Choroid plexus epithelial cell (primary cell): ENCODE data around the gene RPS10.
A peak's percentile ranks its signal among the peaks of the same experiment; 100 is the strongest.

ENCODE experiments used
- DNase-seq: peaks from one replicate; pipeline ENCODE4 v3.0.0-alpha.2; 2010; ENCODE audit warnings: low read depth
- H3K4me3 ChIP-seq: 2 replicates; pipeline ENCODE4 v1.5.1; 2011; ENCODE audit warnings: low read depth, mild to moderate bottlenecking, control low read depth, low read length, moderate library complexity
- TF ChIP-seq, protein P1 (sequence below): conservative IDR thresholded peaks from 2 replicates; pipeline ENCODE4 v1.5.1; 2011; ENCODE audit warnings: low read depth, mild to moderate bottlenecking, control low read depth, inconsistent platforms, low read length, moderate library complexity

RPS10 gene

DNA sequence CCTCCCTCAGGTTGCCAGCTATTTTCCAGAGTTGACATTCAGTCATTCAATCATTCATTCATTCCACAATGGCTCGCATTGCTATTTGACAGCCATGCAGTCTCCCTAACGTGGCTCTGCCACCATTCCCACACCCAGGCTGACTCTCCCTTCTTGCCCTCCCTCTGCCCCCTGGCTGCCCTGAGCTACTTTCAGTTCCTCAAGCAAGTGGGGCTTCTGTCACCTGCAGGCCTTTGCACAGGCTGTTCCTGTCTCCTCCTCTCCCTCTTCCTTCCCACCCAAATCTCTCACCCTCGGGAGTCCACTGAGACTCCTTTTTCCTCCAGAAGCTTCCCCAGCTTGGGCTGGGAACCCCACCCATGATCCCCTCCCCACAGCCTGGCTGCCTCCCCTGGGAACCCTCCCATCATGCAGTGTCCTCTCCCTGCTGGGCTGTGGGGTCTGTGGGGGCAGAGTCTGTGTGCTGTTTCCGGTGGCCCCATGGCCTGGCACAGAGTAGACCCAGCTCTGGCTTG, 42.6 kb upstream of the RPS10 start:
- TF ChIP-seq, protein P1, sequence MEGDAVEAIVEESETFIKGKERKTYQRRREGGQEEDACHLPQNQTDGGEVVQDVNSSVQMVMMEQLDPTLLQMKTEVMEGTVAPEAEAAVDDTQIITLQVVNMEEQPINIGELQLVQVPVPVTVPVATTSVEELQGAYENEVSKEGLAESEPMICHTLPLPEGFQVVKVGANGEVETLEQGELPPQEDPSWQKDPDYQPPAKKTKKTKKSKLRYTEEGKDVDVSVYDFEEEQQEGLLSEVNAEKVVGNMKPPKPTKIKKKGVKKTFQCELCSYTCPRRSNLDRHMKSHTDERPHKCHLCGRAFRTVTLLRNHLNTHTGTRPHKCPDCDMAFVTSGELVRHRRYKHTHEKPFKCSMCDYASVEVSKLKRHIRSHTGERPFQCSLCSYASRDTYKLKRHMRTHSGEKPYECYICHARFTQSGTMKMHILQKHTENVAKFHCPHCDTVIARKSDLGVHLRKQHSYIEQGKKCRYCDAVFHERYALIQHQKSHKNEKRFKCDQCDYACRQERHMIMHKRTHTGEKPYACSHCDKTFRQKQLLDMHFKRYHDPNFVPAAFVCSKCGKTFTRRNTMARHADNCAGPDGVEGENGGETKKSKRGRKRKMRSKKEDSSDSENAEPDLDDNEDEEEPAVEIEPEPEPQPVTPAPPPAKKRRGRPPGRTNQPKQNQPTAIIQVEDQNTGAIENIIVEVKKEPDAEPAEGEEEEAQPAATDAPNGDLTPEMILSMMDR = no peak
- H3K4me3 ChIP-seq = no peak overlapping the region
- no peak for DNase-seq

DNA sequence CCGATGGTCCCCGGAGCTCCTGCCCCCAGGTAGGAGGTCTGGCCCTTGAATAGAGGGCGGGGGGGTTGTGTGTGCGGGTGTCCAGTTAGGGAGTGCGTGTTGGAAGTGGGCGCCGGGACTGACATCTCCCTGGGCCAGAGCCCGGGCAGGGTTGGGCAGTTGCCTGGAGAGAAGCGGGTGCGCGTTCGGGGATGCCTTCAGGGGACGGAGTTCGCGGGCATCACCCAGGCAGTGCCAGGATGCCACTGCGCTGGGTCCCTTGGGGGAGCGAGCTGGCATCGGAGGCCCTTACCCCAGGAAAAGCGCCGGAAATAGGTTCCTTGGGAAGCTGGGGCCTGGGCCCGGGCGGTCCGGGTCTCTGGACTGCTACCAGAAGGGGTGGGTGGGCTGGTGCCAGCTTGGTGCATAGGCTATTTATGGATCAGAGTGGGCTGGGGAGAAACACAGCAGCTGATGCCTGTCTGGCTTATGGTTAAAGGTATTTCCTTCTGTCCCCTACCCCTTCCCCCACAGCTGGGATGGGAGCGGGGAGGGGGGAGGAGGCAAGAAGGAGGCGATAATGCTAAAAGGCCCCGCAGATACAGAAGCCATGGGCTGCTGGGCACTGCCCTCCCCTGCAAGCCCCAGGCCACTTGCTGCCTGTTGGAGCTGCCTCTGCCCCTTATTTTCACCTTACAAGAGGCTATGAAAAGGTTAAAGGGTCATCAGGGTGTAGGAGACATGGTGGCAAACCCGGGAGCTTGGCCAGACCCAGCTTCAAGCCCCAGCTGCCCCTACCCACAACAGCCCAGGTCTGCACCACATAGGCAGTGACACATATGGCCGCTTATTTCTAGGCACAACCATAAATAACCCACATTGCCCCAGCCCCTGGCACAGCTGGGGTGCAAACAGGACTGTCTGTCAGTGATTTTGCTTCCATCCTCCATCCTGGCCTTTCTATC, 40.6 kb upstream of the RPS10 start:
- no peak overlapping the region for H3K4me3 ChIP-seq
- no peak for DNase-seq
- TF ChIP-seq, protein P1 = no peak

DNA sequence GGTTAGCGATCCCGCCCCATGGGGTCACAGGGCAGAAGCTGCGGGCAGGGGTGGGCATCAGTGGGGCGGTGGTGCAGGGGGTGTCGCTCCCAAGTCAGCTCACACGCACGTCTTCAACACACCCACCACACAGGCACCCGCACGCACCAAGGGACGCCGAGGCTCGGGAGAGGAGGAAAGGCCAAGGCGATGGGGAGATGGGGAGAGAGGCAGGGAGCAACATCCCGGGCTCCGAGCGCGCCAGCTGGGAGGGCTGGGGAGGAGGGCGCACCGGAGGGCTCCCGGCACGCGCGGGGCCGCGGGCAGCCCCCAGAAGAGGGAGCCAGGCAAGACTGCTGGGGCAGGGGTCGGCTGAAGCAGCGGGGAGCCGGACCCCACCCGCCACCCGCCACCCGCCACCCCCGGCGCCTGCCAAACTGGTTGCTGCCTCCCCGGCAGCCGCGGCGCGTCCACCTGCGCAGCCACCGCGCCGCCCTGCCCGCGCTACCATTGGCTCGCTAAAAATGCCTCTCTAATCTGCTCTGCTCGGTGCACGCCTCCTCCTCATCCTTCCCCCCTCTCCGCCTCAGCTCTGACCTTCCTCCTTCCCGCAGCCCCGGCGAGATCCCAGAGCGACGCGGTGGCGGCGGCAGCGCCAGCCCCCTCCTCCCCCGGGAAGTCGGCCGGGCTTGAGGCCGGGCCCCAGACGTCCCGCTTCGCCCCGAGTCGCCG, 39.8 kb upstream of the RPS10 start, which contains the start of gene PACSIN1:
PACSIN1 (plus strand) TSS at position 546 of the 711 bp plus-strand sequence. CDS start 60,230 bp downstream, outside the sequence.
- peak within 1 kb of the TSS; percentile 29 for H3K4me3 ChIP-seq
- DNase-seq = no peak
- TF ChIP-seq, protein P1 = no peak

DNA sequence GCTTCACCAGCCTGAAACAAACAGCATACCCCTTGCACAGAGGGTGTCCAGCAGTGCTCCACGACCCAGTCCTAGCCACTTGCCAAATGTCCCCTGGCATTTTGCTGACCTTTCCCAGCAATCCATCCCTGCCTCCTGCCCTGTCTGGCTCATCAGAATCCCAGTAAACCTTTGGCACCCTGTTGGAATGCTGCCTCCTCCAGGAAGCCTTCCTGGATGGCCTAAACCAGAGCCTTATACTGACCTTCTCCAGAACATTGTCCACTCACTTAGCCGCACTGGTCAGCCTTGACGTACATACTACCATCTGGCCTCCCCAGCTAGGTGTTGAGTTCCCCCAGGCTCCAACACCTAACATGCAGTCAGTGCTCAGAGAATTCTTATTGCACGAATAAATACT, 38.0 kb upstream of the RPS10 start:
- TF ChIP-seq, protein P1 = no peak
- no peak overlapping the region for H3K4me3 ChIP-seq
- DNase-seq = no peak

DNA sequence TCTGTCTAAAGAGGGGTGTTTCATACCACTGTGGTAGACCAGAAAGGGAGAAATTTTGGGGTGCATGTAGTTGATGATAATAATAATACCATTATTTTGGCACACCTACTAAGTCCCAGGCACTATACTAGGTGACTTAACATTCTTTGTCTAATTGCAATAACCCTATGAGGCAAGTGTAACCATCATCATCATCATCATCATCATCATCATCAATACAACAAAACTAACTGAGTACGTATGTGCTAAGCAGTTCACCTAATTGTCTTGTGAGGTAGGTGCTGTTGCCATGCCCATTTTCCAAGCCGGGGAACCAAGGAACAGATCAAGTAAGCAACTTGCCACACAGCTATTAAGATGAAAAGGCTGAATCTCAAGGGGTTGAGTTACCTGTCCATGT, 37.4 kb upstream of the RPS10 start:
- no peak overlapping the region for H3K4me3 ChIP-seq
- TF ChIP-seq, protein P1 = no peak
- DNase-seq = no peak

DNA sequence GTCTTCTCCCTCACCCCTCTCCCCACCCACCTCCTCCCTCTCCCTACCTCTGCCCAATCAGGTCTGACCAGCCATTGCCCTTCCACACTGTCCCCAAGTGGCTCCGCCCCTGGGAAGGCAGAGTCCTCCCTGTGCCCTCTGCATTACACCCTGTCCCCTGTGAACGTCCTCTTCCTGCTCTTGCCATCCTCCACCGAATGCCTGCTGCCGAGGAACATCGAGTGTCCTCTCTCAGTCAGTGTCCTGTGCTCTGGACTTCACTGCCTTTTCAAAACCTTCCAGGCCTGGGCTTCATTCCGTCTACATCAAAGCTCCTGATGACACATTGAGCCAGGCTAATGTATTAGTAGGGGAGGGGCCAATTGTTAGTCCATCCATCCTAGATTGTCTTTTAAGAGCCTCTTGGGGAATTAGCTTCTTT, 36.7 kb upstream of the RPS10 start:
- TF ChIP-seq, protein P1 = no peak
- peak; percentile 15 for DNase-seq
- H3K4me3 ChIP-seq = no peak overlapping the region
